Colonic mucosa (tissue), 4 donors: ENCODE data around the gene CDK6. TPM values are rescaled to one million over a fixed set of nuclear protein-coding genes. Genes with fewer than 3 reads are reported as not detected.

Experiments used
- DNase-seq: peaks from one replicate; pipeline ENCODE4 v3.0.0-alpha.2; 2020
- H3K27ac ChIP-seq: fragments of 200-600 bp; one replicate; pipeline ENCODE4 v1.8.0; 2021
- H3K27me3 ChIP-seq: fragments of 200-600 bp; one replicate; pipeline ENCODE4 v1.8.0; 2021
- H3K36me3 ChIP-seq: fragments of 200-600 bp; one replicate; pipeline ENCODE4 v1.8.0; 2021
- H3K4me1 ChIP-seq: fragments of 200-600 bp; one replicate; pipeline ENCODE4 v1.8.0; 2021; ENCODE audit warnings: mild to moderate bottlenecking
- H3K4me3 ChIP-seq: fragments of 200-600 bp; one replicate; pipeline ENCODE4 v1.8.0; 2021
- H3K9ac ChIP-seq, 2 donors: one replicate each; pipeline ENCODE4 v1.7.0; 2013; ENCODE audit warnings: control low read depth in 2 of 2, low read depth in 2 of 2, low read length in 2 of 2
- H3K9me3 ChIP-seq: fragments of 200-600 bp; one replicate; pipeline ENCODE4 v1.8.0; 2021
- CTCF ChIP-seq: fragments of 200-600 bp; IDR thresholded peaks from one replicate; pipeline ENCODE4 v1.8.0; 2022; ENCODE audit warnings: antibody characterized with exemption, mild to moderate bottlenecking
- intact Hi-C: fragments of 100-400 bp; cut with DNase I; formaldehyde crosslinking; loops from one replicate; pipeline ENCODE4 v1.14.1; 2022
- total RNA-seq, 2 donors: library from RNA; stranded (reverse); fragmentation: NEBNext Ultra II Directional in 1 of 2; extraction: Animal tissue kit (Norgen Biotek cat#: 25700) in 1 of 2; gene quantifications; one replicate each; pipeline ENCODE4 v1.2.1, GENCODE V29; 2021
- donor health status: healthy.
- donor health status: DM: no; HTN: no; CAD: no.
- donor health status: DM: no; HTN: no; CAD: no.

Gene CDK6
- total RNA-seq, 2 donors from 2014 or later: 37.1 to 55.4 TPM

- TF ChIP-seq CTCF: no peak
- no peaks in the 10 kb centered on the region for H3K27me3 ChIP-seq
- no peaks in the 10 kb centered on the region for H3K36me3 ChIP-seq
- H3K4me1 ChIP-seq: no peaks in the 10 kb centered on the region
- H3K27ac ChIP-seq: no peak overlapping the region
- no peak for DNase-seq
- H3K9ac ChIP-seq: no peak overlapping the region
- H3K4me3 ChIP-seq: no peak overlapping the region
- H3K9me3 ChIP-seq: no peaks in the 10 kb centered on the region
- intact Hi-C loops: no loop called here
These were observed 12.1 kb upstream of the CDK6 start for GRCh38 chr7:92848441-92848840.

- Histone ChIP-seq H3K4me1 (no peaks in the 10 kb centered on the region), H3K27me3 (no peaks in the 10 kb centered on the region), H3K36me3 (no peaks in the 10 kb centered on the region), H3K4me3 (no peak overlapping the region), H3K27ac (no peak overlapping the region), H3K9ac (no peak overlapping the region), H3K9me3 (no peaks in the 10 kb centered on the region)
- DNase-seq: no peak
- intact Hi-C loops: no loop called here
- no peak for TF ChIP-seq CTCF
These were observed 10.9 kb upstream of the CDK6 start for GRCh38 chr7:92847305-92847704.

GRCh38 chr7:92845736-92846135 is 9.4 kb upstream of the CDK6 start:
- Histone ChIP-seq H3K4me1 (no peaks in the 10 kb centered on the region), H3K4me3 (no peak overlapping the region), H3K9ac (no peak overlapping the region), H3K36me3 (no peaks in the 10 kb centered on the region), H3K27ac (no peak overlapping the region), H3K27me3 (no peaks in the 10 kb centered on the region), H3K9me3 (no peaks in the 10 kb centered on the region)
- TF ChIP-seq CTCF: no peak
- intact Hi-C loops: no loop called here
- DNase-seq: no peak

GRCh38 chr7:92843781-92844180 is 7.4 kb upstream of the CDK6 start:
- H3K36me3 ChIP-seq: no peaks in the 10 kb centered on the region
- no peak overlapping the region for H3K9ac ChIP-seq
- no peaks in the 10 kb centered on the region for H3K9me3 ChIP-seq
- H3K4me3 ChIP-seq: no peak overlapping the region
- DNase-seq: no peak
- H3K4me1 ChIP-seq: no peaks in the 10 kb centered on the region
- no peaks in the 10 kb centered on the region for H3K27me3 ChIP-seq
- TF ChIP-seq CTCF: no peak
- intact Hi-C loops: no loop called here
- no peak overlapping the region for H3K27ac ChIP-seq

- TF ChIP-seq CTCF: no peak
These were observed 6.8 kb upstream of the CDK6 start for GRCh38 chr7:92843034-92843760.

More at GRCh38 chr7:92843034-92843760, 6.8 kb upstream of the CDK6 start:
- H3K4me1 ChIP-seq: no peaks in the 10 kb centered on the region
- H3K27ac ChIP-seq: no peak overlapping the region
- no peak overlapping the region for H3K9ac ChIP-seq
- H3K27me3 ChIP-seq: no peaks in the 10 kb centered on the region
- H3K36me3 ChIP-seq: no peaks in the 10 kb centered on the region
- no peak overlapping the region for H3K4me3 ChIP-seq
- intact Hi-C loops: no loop called here
- H3K9me3 ChIP-seq: no peaks in the 10 kb centered on the region
- DNase-seq: no peak
